MM.1S (cell line): ENCODE measurements around the gene TBC1D21.

Experiments
- EZH2 ChIP-seq: fragments of 300-600 bp; sonication (generic); optimal IDR thresholded peaks from 2 replicates; pipeline ENCODE3; 2017; ENCODE audit warnings: low read depth, mild to moderate bottlenecking, antibody characterized with exemption, low read length, mixed read lengths
- EZH2phosphoT487 ChIP-seq: fragments of 300-600 bp; sonication (generic); IDR thresholded peaks from 2 replicates; pipeline ENCODE4 v1.6.1; 2018; ENCODE audit warnings: antibody characterized with exemption, low read length
- TF ChIP-seq, protein P1 (sequence below): fragments of 300-600 bp; sonication (generic); IDR thresholded peaks from 2 replicates; pipeline ENCODE4 v1.5.1; 2016; ENCODE audit warnings: antibody characterized with exemption, low read length, mixed read lengths

DNA sequence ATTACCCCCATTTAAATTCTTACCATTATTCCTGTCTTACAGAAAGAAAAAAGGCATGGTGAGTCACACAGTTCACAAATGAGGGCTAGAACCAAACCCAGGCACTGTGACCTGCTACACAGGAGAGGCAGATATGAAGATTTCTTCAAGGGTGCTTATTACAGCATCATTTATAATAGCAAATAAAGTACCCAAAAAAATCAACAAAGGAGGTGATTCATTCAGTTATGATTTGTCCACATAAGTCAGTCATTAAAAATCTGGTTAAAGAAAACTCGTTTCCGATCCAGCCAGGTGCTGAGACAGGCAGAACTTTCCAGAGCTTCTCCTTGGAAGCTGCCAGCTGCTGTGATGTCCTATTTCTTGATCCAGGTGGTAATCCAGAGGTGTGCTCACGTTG is 45.4 kb downstream of the TBC1D21 start:
- TF ChIP-seq, protein P1, sequence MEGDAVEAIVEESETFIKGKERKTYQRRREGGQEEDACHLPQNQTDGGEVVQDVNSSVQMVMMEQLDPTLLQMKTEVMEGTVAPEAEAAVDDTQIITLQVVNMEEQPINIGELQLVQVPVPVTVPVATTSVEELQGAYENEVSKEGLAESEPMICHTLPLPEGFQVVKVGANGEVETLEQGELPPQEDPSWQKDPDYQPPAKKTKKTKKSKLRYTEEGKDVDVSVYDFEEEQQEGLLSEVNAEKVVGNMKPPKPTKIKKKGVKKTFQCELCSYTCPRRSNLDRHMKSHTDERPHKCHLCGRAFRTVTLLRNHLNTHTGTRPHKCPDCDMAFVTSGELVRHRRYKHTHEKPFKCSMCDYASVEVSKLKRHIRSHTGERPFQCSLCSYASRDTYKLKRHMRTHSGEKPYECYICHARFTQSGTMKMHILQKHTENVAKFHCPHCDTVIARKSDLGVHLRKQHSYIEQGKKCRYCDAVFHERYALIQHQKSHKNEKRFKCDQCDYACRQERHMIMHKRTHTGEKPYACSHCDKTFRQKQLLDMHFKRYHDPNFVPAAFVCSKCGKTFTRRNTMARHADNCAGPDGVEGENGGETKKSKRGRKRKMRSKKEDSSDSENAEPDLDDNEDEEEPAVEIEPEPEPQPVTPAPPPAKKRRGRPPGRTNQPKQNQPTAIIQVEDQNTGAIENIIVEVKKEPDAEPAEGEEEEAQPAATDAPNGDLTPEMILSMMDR: no peak
- TF ChIP-seq EZH2 (no peak), EZH2phosphoT487 (no peak)
